LNCAP (cell line): ENCODE measurements around the gene ATF4.

Source experiments
- CTCF ChIP-seq: fragments of 450-650 bp; IDR thresholded peaks from 2 replicates; pipeline ENCODE4 v1.5.1; 2017; ENCODE audit warnings: mild to moderate bottlenecking

Gene ATF4

GRCh38 chr22:39504071-39504470 is 16.3 kb upstream of the ATF4 start:
- TF ChIP-seq CTCF: no peak

GRCh38 chr22:39508393-39508792 is 12.0 kb upstream of the ATF4 start:
- no peak for TF ChIP-seq CTCF

- no peak for TF ChIP-seq CTCF
Measured at GRCh38 chr22:39510529-39511149, 9.7 kb upstream of the ATF4 start.

- TF ChIP-seq CTCF: no peak
Measured at GRCh38 chr22:39511226-39511625, 9.1 kb upstream of the ATF4 start.

- TF ChIP-seq CTCF: no peak
Measured at GRCh38 chr22:39512026-39512425, 8.3 kb upstream of the ATF4 start.

GRCh38 chr22:39513791-39514190 is 6.6 kb upstream of the ATF4 start:
- TF ChIP-seq CTCF: no peak

- peak; percentile 78 for TF ChIP-seq CTCF
Measured at GRCh38 chr22:39514373-39514973, 5.9 kb upstream of the ATF4 start.
